A549 treated with DMSO at 1 μM for 4 hours (cell line): ENCODE results near the gene PELI1. TPM values are rescaled to one million over a fixed set of nuclear protein-coding genes. Genes with fewer than 3 reads are reported as not detected.

Source experiments
- total RNA-seq: library from RNA; stranded (reverse); fragments of 200-300 nt; extraction: Qiagen RNA extraction; gene quantifications from 5 replicates; pipeline ENCODE4 v1.2.3, GENCODE V29; 2022; ENCODE audit warnings: low read depth

Gene PELI1
- total RNA-seq, result 1.1 to 1.8 TPM (median 1.4 TPM) in 5 replicates

GRCh38 chr2:64144057-64145013 is at the start of gene PELI1:
TSS of gene PELI1 (minus strand) at chr2:64144420. CDS start at chr2:64108310, 36,110 bp downstream.

Other genes with a start within 250 kb of the PELI1 start
- 12.9 to 17.7 TPM (median 15.5 TPM) in 5 replicates for gene VPS54, start 125.0 kb downstream of the PELI1 start, total RNA-seq